HFFc6 (cell line): ENCODE measurements around the gene TEX14. TPM values are rescaled to one million over a fixed set of nuclear protein-coding genes. Genes with fewer than 3 reads are reported as not detected.

Experiments used
- DNase-seq: peaks from one replicate; pipeline ENCODE4 v3.0.0-alpha.2; 2018
- H3K27ac Mint-ChIP-seq: 2 replicates; pipeline ENCODE4 v1.8.0; 2020; ENCODE audit warnings: mild to moderate bottlenecking, mixed read lengths
- H3K27me3 Mint-ChIP-seq: 2 replicates; pipeline ENCODE4 v1.8.0; 2021; ENCODE audit warnings: mild to moderate bottlenecking, moderate library complexity, mixed read lengths; ENCODE audit not compliant: insufficient read depth
- H3K36me3 Mint-ChIP-seq: 2 replicates; pipeline ENCODE4 v1.8.0; 2021; ENCODE audit warnings: low read depth, mixed read lengths
- H3K4me1 Mint-ChIP-seq: 2 replicates; pipeline ENCODE4 v1.8.0; 2020; ENCODE audit warnings: low read depth, mixed read lengths
- H3K4me3 Mint-ChIP-seq: 2 replicates; pipeline ENCODE4 v1.8.0; 2020; ENCODE audit warnings: mild to moderate bottlenecking, moderate library complexity, mixed read lengths
- H3K9me3 Mint-ChIP-seq: 2 replicates; pipeline ENCODE4 v1.8.0; 2020; ENCODE audit warnings: mild to moderate bottlenecking, mixed read lengths
- total RNA-seq, 6 experiments: library from RNA; stranded (reverse); fragmentation: NEBNext Ultra II Directional; extraction: Animal tissue kit (Norgen Biotek cat#: 25700); gene quantifications; 2 replicates in 1 of 6; 3 replicates in 5 of 6; pipeline ENCODE4 v1.2.3, GENCODE V29; 2021
- TF ChIP-seq, protein P1 (sequence below): fragments of 200-600 bp; sonication (generic); IDR thresholded peaks from 2 replicates; pipeline ENCODE4 v1.5.0; 2021; ENCODE audit warnings: antibody characterized with exemption, mild to moderate bottlenecking

TEX14 gene
- total RNA-seq, 6 experiments from 2014 or later: 0.20 TPM; not detected in 5

DNA sequence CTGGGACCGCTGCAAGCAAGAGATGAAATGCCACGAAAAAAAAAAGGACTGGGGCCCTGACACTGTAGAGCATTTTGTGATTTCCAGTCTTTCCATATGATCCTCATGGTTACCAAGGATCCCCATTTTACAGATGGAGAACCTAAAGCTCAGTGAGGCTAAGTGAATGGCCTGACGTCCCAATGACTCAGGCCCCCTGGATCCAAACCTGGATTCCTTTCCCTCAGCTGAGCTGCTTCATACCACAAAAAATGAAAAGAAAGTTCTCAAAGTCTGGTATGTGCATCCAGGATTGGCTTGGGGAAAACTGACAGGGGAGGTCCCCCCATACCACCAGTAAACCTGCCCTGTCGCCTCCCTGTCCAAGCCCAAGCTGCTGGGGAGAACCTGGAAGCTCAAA is 80.5 kb downstream of the TEX14 start:
- TF ChIP-seq, protein P1, sequence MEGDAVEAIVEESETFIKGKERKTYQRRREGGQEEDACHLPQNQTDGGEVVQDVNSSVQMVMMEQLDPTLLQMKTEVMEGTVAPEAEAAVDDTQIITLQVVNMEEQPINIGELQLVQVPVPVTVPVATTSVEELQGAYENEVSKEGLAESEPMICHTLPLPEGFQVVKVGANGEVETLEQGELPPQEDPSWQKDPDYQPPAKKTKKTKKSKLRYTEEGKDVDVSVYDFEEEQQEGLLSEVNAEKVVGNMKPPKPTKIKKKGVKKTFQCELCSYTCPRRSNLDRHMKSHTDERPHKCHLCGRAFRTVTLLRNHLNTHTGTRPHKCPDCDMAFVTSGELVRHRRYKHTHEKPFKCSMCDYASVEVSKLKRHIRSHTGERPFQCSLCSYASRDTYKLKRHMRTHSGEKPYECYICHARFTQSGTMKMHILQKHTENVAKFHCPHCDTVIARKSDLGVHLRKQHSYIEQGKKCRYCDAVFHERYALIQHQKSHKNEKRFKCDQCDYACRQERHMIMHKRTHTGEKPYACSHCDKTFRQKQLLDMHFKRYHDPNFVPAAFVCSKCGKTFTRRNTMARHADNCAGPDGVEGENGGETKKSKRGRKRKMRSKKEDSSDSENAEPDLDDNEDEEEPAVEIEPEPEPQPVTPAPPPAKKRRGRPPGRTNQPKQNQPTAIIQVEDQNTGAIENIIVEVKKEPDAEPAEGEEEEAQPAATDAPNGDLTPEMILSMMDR: no peak
- Mint-ChIP-seq H3K4me3 (no peak overlapping the region), H3K36me3 (no peaks in the 10 kb centered on the region), H3K4me1 (no peaks in the 10 kb centered on the region), H3K27me3 (peaks cover 18% of the 10 kb centered on the region), H3K27ac (no peak overlapping the region), H3K9me3 (no peaks in the 10 kb centered on the region)
- DNase-seq: no peak

DNA sequence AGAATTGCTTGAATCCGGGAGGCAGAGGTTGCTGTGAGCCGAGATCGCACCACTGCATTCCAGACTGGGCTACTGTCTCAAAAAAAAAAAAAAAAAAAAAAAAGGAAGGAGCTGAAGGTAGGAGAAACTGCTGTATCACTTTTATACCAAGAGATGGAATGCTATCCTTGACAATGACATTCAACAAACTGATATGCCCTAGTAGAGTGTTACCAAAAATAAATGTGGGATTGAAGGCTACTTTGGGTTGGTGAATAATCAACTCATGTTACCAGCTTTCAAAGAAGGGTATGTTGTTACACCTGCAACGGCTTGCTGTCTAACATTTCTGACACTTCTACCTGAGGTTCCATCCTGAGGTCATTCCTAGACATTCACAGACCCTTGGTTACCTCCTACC is 84.9 kb downstream of the TEX14 start:
- no peaks in the 10 kb centered on the region for H3K36me3 Mint-ChIP-seq
- no peak overlapping the region for H3K27ac Mint-ChIP-seq
- TF ChIP-seq, protein P1: no peak
- no peaks in the 10 kb centered on the region for H3K4me1 Mint-ChIP-seq
- DNase-seq: no peak
- no peaks in the 10 kb centered on the region for H3K9me3 Mint-ChIP-seq
- peaks cover 21% of the 10 kb centered on the region for H3K27me3 Mint-ChIP-seq
- no peak overlapping the region for H3K4me3 Mint-ChIP-seq

DNA sequence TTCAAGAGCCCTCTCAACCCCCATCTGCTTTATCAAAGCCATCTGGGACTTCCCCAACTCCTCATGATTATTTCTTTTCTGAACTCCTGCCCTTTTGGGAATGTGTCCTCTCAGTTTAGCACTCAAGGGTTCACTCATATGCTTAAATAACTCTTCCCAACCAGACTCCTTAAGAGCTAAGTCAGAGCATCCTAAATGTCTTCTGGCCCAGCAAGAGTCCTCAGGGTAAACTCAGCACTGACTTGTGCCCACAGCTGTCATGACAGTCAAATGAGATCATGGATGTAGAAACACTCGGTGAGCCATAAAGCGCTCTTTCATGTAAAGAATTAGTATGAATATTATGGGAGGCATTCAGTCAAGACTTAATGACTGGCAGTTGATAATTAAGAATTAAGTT is 85.9 kb downstream of the TEX14 start:
- Mint-ChIP-seq H3K4me1 (no peaks in the 10 kb centered on the region), H3K27me3 (peaks cover 17% of the 10 kb centered on the region), H3K27ac (no peak overlapping the region), H3K36me3 (no peaks in the 10 kb centered on the region), H3K4me3 (no peak overlapping the region), H3K9me3 (no peaks in the 10 kb centered on the region)
- TF ChIP-seq, protein P1: no peak
- no peak for DNase-seq

DNA sequence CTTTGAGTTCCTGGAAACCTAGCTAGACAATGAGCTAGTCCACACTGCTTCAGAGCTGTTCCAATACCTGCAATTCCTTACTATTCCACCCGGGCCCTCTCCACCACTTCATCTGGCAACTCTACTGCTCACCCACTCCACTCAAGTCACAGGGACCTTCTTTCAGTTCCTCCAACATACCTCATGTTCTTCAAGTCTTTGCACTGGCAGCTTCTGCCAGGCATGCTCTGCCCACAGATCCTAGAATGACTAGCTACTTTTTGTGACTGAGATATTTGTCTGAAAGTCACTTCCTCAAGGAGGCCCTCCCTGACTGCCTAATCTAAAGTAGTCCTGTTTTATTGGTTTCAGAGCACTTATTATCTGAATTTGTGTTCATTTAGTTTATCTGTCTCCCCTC is 86.4 kb downstream of the TEX14 start:
- Mint-ChIP-seq H3K4me3 (no peak overlapping the region), H3K27me3 (peaks cover 17% of the 10 kb centered on the region), H3K4me1 (no peaks in the 10 kb centered on the region), H3K36me3 (no peaks in the 10 kb centered on the region), H3K27ac (no peak overlapping the region), H3K9me3 (no peaks in the 10 kb centered on the region)
- TF ChIP-seq, protein P1: no peak
- DNase-seq: no peak

DNA sequence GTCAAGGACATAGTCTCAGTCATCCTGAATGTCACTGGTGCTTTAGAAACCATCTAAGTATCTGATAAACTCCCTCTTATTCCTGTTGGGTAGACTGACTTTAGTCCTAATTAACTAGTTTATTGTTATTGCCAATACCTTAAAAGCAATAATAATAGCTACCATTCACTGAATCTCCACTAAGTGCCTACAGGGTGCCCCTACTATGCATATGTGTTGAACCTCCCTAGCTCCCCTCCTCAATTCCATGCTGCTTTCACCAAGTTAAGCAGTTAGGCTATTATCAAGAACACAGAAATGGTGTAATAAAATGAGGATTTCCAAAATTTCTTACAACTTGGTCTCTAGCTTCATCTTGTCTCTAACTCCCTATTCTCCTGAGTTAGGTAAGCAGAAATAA is 89.9 kb downstream of the TEX14 start:
- Mint-ChIP-seq H3K36me3 (no peaks in the 10 kb centered on the region), H3K4me1 (no peaks in the 10 kb centered on the region), H3K4me3 (no peak overlapping the region), H3K27me3 (peaks cover 21% of the 10 kb centered on the region), H3K9me3 (no peaks in the 10 kb centered on the region), H3K27ac (no peak overlapping the region)
- DNase-seq: no peak
- TF ChIP-seq, protein P1: no peak

DNA sequence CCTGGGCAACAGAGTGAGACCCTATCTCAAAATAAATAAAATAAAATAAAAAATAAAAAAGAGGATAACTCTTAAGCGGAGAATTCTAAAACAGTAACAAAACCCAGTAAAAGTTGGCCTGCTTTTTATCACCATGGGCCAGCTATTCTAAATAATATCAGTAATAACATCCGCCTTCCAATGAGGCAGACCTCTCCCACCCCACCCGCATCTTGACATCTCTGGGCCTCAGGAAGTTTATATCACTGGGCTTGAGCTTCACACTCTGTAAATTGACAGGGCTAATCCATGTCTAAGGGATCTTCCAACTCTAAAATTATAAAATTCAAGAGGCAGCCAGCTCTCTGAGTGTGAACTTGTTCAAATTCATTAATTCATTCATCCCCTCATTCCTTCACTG is 94.5 kb downstream of the TEX14 start:
- no peak overlapping the region for H3K4me3 Mint-ChIP-seq
- no peak for DNase-seq
- TF ChIP-seq, protein P1: no peak

More for the DNA sequence above, 94.5 kb downstream of the TEX14 start:
- Mint-ChIP-seq H3K9me3 (no peaks in the 10 kb centered on the region), H3K27me3 (peaks cover 14% of the 10 kb centered on the region), H3K4me1 (no peaks in the 10 kb centered on the region), H3K36me3 (no peaks in the 10 kb centered on the region), H3K27ac (no peak overlapping the region)
